Stimulated activated CD4-positive, alpha-beta T cell treated with anti-CD3 and anti-CD28 coated beads, Interleukin-15, amount 100 ng/mL, for 48 hours (primary cell): ENCODE data around the gene TMEM163.
"Not testable (repeated sequence)": the region's sequence is repeated elsewhere in the genome, so short reads cannot be mapped to it uniquely, and the experiment has no call there.

Experiments used
- DNase-seq, 2 donors: peaks; one replicate each; pipeline ENCODE4 v3.0.0-alpha.2; 2020; ENCODE audit warnings: low read depth in 2 of 2

TMEM163 gene

DNA sequence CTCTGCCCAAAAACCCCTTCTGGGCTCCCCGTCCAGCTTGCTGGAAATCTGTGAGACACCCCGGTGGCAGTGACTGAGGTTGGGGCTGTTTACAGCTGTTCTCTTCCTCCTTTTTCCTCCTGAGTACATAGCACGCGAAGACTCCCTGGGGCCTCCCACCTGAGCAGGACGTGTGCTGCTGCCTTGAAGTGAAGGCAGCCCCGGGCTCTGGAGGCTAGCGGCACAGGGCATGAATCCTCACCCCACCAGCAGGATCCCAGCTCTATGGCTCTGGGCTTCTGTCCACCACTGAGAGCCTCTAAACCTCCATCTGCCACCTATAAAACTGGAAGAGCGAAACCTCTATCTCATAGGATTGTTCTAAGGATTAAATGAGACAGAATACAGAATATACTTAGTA is 182.5 kb downstream of the TMEM163 start:
- no peak for DNase-seq

GRCh38 chr2:134532537-134532936 is 186.3 kb downstream of the TMEM163 start:
- DNase-seq: no peak

GRCh38 chr2:134527381-134527780 is 191.4 kb downstream of the TMEM163 start:
- DNase-seq: no peak

- DNase-seq: no peak
These were observed 196.0 kb downstream of the TMEM163 start for GRCh38 chr2:134522496-134523455.

DNA sequence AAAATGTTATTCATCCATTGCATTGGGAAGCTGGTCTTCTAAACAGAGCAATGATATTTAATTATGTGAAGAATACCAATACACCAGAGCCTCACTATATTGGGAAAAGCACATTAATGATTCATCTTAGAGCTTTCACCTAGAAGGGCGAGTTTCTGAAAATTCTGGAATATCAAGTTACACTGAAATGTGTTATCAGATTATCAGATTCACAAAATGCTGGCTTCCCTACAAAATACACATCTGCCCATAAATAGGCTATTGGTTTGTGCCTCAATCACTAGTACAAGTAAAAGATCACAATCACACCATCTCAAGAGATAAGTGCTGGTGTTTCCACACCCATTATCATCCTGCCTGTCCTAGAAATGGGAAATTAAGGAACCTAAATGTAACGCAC is 200.7 kb downstream of the TMEM163 start:
- no peak for DNase-seq

GRCh38 chr2:134515137-134515536 is 203.7 kb downstream of the TMEM163 start:
- DNase-seq: no peak

GRCh38 chr2:134513465-134513804 is 205.4 kb downstream of the TMEM163 start:
- DNase-seq: no peak

GRCh38 chr2:134512734-134513464 is 205.9 kb downstream of the TMEM163 start:
- no peak for DNase-seq

GRCh38 chr2:134508391-134508790 is 210.4 kb downstream of the TMEM163 start:
- no peak for DNase-seq

DNA sequence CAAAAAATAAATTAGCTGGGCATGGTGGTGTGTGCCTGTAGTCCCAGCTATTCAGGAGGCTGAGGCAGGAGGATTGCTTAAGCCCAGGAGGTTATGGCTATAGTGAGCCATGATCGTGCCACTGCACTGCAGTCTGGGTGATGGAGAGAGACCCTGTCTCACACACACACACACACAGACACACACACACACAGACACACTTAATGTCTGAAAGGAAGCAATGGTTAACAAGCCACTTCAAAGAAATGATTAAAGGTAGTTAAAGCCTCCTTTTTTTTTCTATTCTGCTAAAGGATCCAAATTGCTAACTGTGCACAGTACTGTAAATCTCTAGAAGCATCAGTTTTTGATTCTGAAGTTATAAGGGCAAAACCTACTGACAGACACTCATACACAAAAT is 211.1 kb downstream of the TMEM163 start:
- DNase-seq: no peak

DNA sequence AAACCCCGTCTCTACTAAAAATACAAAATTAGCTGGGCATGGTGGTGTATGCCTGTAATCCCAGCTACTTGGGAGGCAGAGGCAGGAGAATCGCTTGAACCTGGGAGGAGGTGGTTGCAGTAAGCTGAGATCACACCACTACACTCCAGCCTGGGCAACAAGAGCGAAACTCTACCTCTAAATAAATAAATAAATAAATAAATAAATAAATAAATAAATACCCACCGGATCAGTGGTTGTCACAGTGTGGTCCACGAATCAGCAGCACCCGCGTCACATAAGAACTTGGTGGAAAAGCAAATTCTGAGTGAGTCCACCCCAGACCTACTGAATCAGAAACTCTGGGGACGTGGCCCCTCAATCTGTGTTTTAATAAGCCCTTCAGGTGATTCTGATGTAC is 211.6 kb downstream of the TMEM163 start:
- DNase-seq: not testable (repeated sequence)

- no peak for DNase-seq
These were observed 213.4 kb downstream of the TMEM163 start for GRCh38 chr2:134505446-134505845.

GRCh38 chr2:134504586-134505336 is 214.0 kb downstream of the TMEM163 start:
- no peak for DNase-seq

GRCh38 chr2:134502104-134502503 is 216.7 kb downstream of the TMEM163 start:
- no peak for DNase-seq

GRCh38 chr2:134501476-134502091 is 217.2 kb downstream of the TMEM163 start:
- DNase-seq: no peak

DNA sequence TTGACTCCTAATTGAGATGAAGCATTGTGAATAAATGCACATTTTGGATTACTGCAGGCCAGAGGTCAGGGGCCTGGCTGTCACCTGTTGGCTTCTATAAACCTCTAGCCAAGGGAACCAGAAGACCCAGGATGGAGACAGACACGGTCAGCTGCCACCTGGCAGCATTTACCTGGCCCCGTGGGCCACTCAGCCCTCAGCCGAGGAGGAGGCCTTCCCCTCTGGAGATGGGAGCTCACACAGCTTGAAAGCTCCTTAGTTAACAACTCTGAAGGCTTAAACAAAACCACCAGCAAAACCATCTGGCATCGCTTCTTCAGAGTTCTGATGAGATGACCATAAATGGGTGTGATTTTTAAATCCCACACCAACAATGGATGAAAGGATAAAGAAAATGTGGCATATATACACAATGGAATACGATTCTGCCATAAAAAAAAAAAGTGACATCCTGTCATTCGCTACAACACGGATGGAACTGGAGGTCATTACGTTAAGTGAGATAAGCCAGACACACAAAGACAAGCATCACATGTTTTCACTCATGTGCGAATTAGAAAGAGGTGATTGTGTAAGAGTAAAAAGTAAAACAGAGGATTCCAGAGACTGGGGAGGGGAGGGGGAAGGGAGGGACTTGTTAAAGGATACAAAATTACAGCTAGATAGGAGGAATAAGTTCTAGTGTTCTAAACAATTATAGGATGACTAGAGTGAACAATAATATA is 218.4 kb downstream of the TMEM163 start:
- no peak for DNase-seq

GRCh38 chr2:134499307-134499926 is 219.4 kb downstream of the TMEM163 start:
- DNase-seq: no peak

DNA sequence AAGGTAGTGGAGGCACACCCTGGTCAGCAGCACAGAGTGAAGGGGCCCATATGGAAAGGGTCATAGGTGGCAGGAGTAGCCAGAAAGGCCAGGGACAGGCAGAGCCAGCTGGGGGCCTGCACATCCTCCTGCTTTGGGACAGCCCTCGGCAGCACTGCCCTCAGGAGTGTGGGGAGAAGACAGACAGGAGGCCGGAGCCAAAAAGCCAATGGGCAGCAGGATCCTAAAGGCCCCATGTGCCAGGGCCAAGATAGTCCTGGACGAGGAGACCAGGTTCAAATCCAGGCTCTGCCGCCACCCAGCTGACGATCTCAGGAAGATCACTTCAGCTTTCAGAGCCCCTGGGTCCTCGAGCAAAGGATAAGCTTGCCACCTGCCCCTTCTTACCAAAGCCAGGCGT is 220.1 kb downstream of the TMEM163 start:
- DNase-seq: no peak

DNA sequence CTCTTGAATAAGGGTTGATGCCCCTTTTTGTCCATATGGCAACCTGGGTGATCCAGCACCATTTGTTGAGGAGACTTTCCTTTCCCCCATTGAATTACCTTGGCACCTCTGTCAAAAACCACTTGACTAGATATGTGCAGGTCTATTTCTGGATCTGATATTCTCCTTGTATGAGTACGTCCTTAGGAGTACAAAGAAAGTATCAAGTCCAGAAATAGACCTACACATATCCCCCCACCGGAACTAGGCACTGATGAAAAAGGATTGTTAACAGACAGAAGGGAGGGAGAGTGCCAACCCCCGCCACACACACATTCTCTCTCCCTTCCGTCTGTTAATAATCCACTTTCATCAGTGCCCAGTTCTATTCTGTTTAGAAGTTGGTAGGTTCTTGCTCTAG is 225.0 kb downstream of the TMEM163 start:
- no peak for DNase-seq

- DNase-seq: no peak
These were observed 226.9 kb downstream of the TMEM163 start for GRCh38 chr2:134491771-134492441.
